Measurements from ENCODE around the gene SLC25A47. TPM values are rescaled to one million over a fixed set of nuclear protein-coding genes. Genes with fewer than 3 reads are reported as not detected.

SLC25A47 gene
- total RNA-seq, 1 donor, result not detected

DNA sequence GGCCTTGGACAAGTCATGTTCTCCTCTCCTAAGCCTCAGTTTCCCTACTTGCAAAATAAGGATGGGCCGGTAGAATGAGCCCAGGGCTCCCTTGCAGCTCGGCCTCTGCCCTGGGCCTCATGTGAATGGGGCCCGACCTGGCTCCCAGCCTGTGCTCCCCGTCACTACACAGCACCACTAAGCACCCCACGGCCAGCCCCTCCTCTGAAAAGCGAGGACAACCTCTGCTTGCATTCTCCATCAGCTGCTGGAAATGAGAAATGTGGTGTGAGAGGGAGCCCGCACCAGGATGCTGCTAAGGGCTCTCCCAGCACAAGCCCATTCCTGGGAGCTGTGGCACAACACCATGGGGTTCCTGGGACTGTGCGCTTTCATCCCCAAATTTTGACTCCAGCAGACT, 10.2 kb downstream of the SLC25A47 start:
- no peak overlapping the region for H3K4me3 ChIP-seq (ENCODE audit: low read depth, low read length)
- TF ChIP-seq, protein P1, sequence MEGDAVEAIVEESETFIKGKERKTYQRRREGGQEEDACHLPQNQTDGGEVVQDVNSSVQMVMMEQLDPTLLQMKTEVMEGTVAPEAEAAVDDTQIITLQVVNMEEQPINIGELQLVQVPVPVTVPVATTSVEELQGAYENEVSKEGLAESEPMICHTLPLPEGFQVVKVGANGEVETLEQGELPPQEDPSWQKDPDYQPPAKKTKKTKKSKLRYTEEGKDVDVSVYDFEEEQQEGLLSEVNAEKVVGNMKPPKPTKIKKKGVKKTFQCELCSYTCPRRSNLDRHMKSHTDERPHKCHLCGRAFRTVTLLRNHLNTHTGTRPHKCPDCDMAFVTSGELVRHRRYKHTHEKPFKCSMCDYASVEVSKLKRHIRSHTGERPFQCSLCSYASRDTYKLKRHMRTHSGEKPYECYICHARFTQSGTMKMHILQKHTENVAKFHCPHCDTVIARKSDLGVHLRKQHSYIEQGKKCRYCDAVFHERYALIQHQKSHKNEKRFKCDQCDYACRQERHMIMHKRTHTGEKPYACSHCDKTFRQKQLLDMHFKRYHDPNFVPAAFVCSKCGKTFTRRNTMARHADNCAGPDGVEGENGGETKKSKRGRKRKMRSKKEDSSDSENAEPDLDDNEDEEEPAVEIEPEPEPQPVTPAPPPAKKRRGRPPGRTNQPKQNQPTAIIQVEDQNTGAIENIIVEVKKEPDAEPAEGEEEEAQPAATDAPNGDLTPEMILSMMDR (IDR thresholded peaks at IDR 0.05; ENCODE audit: insufficient read depth, low read length), result no peak
- DNase-seq (ENCODE audit: low read depth), result no peak

DNA sequence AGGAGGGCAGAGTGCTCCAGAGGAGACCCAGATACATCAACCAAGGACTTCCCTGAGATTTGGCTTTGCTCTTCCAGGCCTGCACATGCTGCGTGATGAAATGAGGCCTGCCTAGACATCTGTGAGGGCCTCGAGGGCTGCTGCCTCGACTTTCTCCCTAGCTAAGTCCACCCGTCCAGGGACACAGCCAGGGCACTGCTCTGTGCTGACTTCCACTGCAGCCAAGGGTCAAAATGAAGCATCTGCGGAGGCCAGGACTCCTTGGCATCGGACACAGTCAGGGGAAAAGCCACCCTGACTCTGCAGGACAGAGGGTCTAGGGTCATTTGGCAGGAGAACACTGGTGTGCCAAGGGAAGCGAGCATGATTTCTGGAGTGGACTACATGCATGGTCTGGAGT, 10.7 kb downstream of the SLC25A47 start:
- no peak for DNase-seq (ENCODE audit: low read depth)
- no peak overlapping the region for H3K4me3 ChIP-seq (ENCODE audit: low read depth, low read length)
- TF ChIP-seq, protein P1 (IDR thresholded peaks at IDR 0.05; ENCODE audit: insufficient read depth, low read length), result no peak

DNA sequence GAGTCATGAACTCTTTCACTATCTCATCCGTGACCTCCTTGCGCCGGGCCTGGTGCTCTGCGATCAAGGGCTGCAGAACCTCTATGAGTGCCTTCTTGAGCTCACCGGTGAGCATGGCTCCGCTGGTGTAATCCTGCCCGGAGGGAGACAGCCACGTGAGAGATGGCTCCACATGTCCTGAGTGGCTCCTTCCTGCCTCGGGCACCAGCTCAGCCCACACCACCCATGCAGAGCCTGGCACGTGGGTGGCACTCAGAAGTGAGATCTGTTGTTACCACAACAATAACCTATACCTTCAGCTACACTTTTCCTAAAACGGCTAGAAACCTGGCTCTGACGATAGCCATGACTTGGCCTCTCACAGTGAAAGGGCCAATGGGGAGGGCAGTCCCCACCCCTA, 11.8 kb downstream of the SLC25A47 start:
- H3K4me3 ChIP-seq (ENCODE audit: low read depth, low read length), result no peak overlapping the region
- TF ChIP-seq, protein P1 (IDR thresholded peaks at IDR 0.05; ENCODE audit: insufficient read depth, low read length), result no peak
- no peak for DNase-seq (ENCODE audit: low read depth)

DNA sequence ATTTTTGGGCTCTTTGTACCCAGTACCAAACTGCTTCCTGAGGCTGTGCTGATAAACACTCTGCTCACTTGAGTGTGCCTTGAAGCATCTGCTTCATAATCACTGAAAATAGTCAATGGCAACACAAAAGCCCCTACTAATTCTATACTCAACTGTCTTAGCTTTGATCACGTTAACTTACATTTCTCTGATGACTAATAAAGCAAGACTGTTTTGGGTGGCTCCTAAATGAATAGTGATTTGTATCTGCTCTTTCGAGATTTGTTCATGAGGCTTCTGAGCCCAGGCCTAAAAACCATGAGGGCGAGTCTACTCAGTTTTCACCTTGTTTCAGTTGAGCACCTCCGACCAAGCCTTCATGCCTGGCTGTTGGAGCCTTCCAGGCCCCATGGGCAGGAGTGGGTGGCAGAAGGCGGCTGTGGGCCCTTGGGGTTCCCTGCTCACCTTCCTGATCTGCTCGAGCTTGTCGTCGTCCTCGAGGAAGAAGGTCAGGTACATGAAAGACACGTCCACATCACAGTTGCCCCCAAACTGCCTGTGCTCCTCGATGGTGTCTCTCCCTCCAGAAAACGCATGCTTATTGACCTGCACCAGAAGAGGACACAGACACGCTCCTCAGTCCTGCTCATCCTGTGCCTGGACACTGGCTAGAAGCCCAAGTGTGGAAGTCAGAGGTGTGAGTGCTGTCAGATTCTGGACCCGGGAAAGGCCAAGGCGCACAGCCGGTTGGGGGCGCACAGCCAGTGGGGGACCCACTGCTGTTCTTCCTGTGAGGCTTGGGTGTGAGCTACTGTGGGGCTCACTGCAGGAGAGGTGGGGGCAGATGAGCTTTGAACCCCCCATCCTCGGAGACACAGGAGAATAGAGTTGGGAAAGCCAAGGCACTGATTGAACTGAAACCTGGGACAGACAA, 13.7 kb downstream of the SLC25A47 start:
- DNase-seq (ENCODE audit: low read depth), result no peak

DNA sequence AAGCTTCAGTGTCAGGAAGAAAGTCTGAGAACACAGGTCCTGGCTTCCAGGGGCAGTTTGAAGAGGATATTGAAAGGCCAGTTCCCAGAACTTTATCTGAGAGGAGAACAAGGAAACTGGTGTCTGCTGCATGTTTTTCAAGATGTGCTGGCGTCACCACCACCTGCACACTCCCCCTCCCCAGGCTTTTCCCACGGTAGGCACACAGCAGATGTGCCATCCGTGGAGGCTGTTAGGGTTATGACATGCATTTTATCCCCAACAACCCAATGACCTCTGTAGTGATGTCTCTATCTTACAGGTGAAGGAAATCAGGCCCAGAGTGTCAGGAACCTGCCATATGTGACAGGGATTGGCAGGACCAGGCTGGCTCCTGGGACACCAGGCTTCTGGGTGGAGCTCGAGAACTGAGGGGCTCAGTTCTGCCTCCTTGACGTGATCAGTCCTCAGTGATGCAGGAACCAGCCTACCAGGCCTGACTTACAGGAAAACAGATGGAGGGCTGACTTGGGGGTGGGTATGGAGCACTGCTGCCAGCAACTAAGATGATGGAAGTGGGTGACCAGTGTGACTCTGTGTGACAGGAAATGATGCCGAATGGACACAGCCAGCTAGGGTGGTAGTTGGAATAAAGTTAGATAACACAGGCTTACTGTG, 16.8 kb downstream of the SLC25A47 start:
- H3K4me3 ChIP-seq (ENCODE audit: low read depth, low read length), result no peak overlapping the region
- TF ChIP-seq, protein P1 (IDR thresholded peaks at IDR 0.05; ENCODE audit: insufficient read depth, low read length), result no peak
- no peak for DNase-seq (ENCODE audit: low read depth)

More for the DNA sequence above, 13.7 kb downstream of the SLC25A47 start:
- TF ChIP-seq, protein P1 (IDR thresholded peaks at IDR 0.05; ENCODE audit: insufficient read depth, low read length), result no peak
- H3K4me3 ChIP-seq (ENCODE audit: low read depth, low read length), result no peak overlapping the region

DNA sequence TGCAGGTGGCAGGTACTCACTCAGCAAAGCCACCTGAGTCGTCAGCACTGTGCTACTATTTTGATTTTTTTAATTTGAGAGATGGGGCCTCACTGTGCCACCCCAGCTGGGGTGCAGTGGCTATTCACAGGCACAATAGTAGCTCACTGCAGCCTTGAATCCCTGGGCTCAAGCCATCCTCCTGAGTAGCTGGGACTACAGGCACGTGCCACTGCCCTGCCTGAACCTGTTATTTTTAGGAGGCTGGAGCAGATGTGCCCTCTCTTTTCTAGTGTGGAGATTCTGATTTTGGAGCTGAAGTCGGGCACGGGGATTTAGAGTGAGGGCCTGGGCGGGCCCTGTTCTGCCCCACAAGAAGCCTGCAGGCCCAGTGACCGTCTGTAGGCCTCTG, 17.3 kb downstream of the SLC25A47 start:
- TF ChIP-seq, protein P1 (IDR thresholded peaks at IDR 0.05; ENCODE audit: insufficient read depth, low read length), result no peak
- no peak for DNase-seq (ENCODE audit: low read depth)

More for the DNA sequence above, 17.3 kb downstream of the SLC25A47 start:
- no peak overlapping the region for H3K4me3 ChIP-seq (ENCODE audit: low read depth, low read length)
